ENCODE measurements around the gene ENO2. TPM values are rescaled to one million over a fixed set of nuclear protein-coding genes. Genes with fewer than 3 reads are reported as not detected.

The ENO2 gene
- total RNA-seq, 4 donors from 2014 or later = 0.97 to 6.2 (median 1.8) TPM

- in situ Hi-C loops (cut with MboI; ENCODE audit: low sequenced_read_pairs in 4 of 4) = no loop called here
- DNase-seq = no peak
- no peaks in the 10 kb centered on the region for H3K27me3 ChIP-seq
- intact Hi-C loops (cut with DNase I; ENCODE audit: low total_unique reads) = no loop called here
- no peak overlapping the region for H3K27ac ChIP-seq
- no peak for ATAC-seq
- H3K4me1 ChIP-seq = no peaks in the 10 kb centered on the region
- peak overlapping the region in 1 of 4 donors; percentile 42 for H3K4me3 ChIP-seq
- TF ChIP-seq CTCF (IDR thresholded peaks at IDR 0.05 in 4 of 5, conservative IDR thresholded peaks at IDR 0.05 in 1 of 5) (no peak), POLR2A (IDR thresholded peaks at IDR 0.05) (no peak)
- H3K9me3 ChIP-seq = no peaks in the 10 kb centered on the region
- peaks cover 0 to under 1% of the 10 kb centered on the region in 2 donors for H3K36me3 ChIP-seq
Observed at GRCh38 chr12:6952121-6952862, 37.9 kb downstream of the ENO2 start.

GRCh38 chr12:6952863-6953441 lies 38.6 kb downstream of the ENO2 start:
- ATAC-seq (no peak), DNase-seq (no peak)
- TF ChIP-seq CTCF (IDR thresholded peaks at IDR 0.05 in 4 of 5, conservative IDR thresholded peaks at IDR 0.05 in 1 of 5) = no peak
- no peak for TF ChIP-seq POLR2A (IDR thresholded peaks at IDR 0.05)
- H3K4me1 ChIP-seq = no peaks in the 10 kb centered on the region
- in situ Hi-C loops (cut with MboI; ENCODE audit: low sequenced_read_pairs in 4 of 4) (no loop called here), intact Hi-C loops (cut with DNase I; ENCODE audit: low total_unique reads) (no loop called here)
- no peaks in the 10 kb centered on the region for H3K27me3 ChIP-seq
- peak overlapping the region in 3 of 4 donors; percentile 35 to 43 (median 41) for H3K27ac ChIP-seq
- H3K36me3 ChIP-seq = no peaks in the 10 kb centered on the region
- H3K4me3 ChIP-seq = peak overlapping the region in 1 of 4 donors; percentile 42
- H3K9me3 ChIP-seq = no peaks in the 10 kb centered on the region

GRCh38 chr12:6953442-6954315 lies 39.3 kb downstream of the ENO2 start:
- TF ChIP-seq POLR2A (IDR thresholded peaks at IDR 0.05) = peak; percentile 13 to 24
- TF ChIP-seq CTCF (IDR thresholded peaks at IDR 0.05 in 4 of 5, conservative IDR thresholded peaks at IDR 0.05 in 1 of 5) = no peak
- no peaks in the 10 kb centered on the region for H3K36me3 ChIP-seq
- peak; percentile 21 to 55 for ATAC-seq
- DNase-seq = peak in 1 of 2 donors; percentile 18
- H3K4me3 ChIP-seq = peak overlapping the region in 1 of 4 donors; percentile 42
- peak overlapping the region in 3 of 4 donors; percentile 35 to 43 (median 41) for H3K27ac ChIP-seq
- no peaks in the 10 kb centered on the region for H3K9me3 ChIP-seq
- in situ Hi-C loops (cut with MboI; ENCODE audit: low sequenced_read_pairs in 4 of 4) = no loop called here
- no peaks in the 10 kb centered on the region for H3K4me1 ChIP-seq
- no peaks in the 10 kb centered on the region for H3K27me3 ChIP-seq
- intact Hi-C loops (cut with DNase I; ENCODE audit: low total_unique reads) = no loop called here

- no peaks in the 10 kb centered on the region for H3K36me3 ChIP-seq
- in situ Hi-C loops (cut with MboI; ENCODE audit: low sequenced_read_pairs in 4 of 4) (no loop called here), intact Hi-C loops (cut with DNase I; ENCODE audit: low total_unique reads) (no loop called here)
- DNase-seq (no peak), ATAC-seq (no peak)
- H3K9me3 ChIP-seq = no peaks in the 10 kb centered on the region
- TF ChIP-seq CTCF (IDR thresholded peaks at IDR 0.05 in 4 of 5, conservative IDR thresholded peaks at IDR 0.05 in 1 of 5) = no peak
- TF ChIP-seq POLR2A (IDR thresholded peaks at IDR 0.05) = no peak
- no peaks in the 10 kb centered on the region for H3K4me1 ChIP-seq
- H3K27ac ChIP-seq = peak overlapping the region in 1 of 4 donors; percentile 43
- no peak overlapping the region for H3K4me3 ChIP-seq
- no peaks in the 10 kb centered on the region for H3K27me3 ChIP-seq
Observed at GRCh38 chr12:6954316-6955107, 40.1 kb downstream of the ENO2 start.

Data from gastrocnemius medialis (tissue), 4 donors.